Measurements from ENCODE around the gene POGLUT2. TPM values are rescaled to one million over a fixed set of nuclear protein-coding genes. Genes with fewer than 3 reads are reported as not detected.

POGLUT2 gene
- total and polyA plus RNA-seq, 5 donors from 2014 or later = 0.20 to 1.2 (median 0.96) TPM

DNA sequence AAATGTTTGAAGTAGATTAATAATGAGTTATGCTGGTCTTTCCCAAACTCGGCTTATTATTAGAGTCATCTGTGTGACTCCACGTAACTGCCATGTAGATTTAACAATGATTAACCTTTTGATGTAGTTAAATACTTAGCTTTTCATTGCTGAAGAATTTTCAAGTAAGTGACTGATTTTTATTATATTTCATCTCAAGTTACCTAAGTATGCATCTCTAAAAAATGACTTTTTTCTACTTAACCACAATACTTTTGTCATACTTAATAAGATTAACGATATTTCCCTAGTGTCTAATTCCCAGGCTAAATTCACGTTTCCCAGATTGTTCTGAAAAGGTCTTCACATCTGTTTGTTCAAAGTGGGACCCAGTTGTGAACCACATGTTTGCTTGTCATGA is 17.9 kb upstream of the POGLUT2 start:
- peaks cover 5 to 11% (median 7%) of the 10 kb centered on the region in 4 donors for H3K4me1 Mint-ChIP-seq
- no peak overlapping the region for H3K4me3 ChIP-seq (ENCODE audit: low read depth, low read length)
- H3K36me3 ChIP-seq (ENCODE audit: control insufficient read depth, insufficient read depth, low read length) = no peaks in the 10 kb centered on the region
- DNase-seq (no peak), ATAC-seq (ENCODE audit: low read depth in 2 of 2) (no peak)
- H3K4me1 ChIP-seq (ENCODE audit: control insufficient read depth, insufficient read depth, low read length, poor library complexity, severe bottlenecking) = no peaks in the 10 kb centered on the region
- peaks cover 0 to 6% (median 2%) of the 10 kb centered on the region in 7 donors for H3K9me3 Mint-ChIP-seq
- H3K36me3 Mint-ChIP-seq = peaks cover 27% of the 10 kb centered on the region
- no peaks in the 10 kb centered on the region for H3K27me3 ChIP-seq (ENCODE audit: control insufficient read depth, insufficient read depth, low read length)
- H3K27me3 Mint-ChIP-seq = no peaks in the 10 kb centered on the region
- no peaks in the 10 kb centered on the region for H3K9me3 ChIP-seq (ENCODE audit: control insufficient read depth in 2 of 2, low read length in 2 of 2)
- H3K4me3 Mint-ChIP-seq = no peak overlapping the region
- no peak overlapping the region for H3K27ac ChIP-seq (ENCODE audit: insufficient read depth, low read length, poor library complexity, severe bottlenecking)
- no peak overlapping the region for H3K27ac Mint-ChIP-seq

DNA sequence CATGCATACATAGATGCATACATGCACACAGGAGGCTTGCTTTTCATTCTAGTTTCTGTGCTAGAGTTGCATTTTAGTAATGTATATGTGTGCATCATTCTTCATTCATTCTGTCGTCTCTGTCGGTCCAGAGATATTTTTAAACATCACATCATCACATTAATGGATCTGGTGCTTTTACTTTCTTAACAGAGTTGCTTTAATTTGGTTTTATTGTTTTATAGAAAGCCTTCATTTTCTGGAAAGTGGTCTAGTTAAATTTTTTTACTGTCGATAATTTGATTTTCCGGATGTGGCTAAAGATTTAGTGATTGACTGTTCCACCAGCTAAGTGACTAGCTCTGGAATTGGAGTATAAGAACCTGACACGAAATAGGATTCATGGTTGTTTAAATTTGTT is 17.0 kb upstream of the POGLUT2 start:
- DNase-seq = no peak
- H3K36me3 Mint-ChIP-seq = peaks cover 31% of the 10 kb centered on the region

DNA sequence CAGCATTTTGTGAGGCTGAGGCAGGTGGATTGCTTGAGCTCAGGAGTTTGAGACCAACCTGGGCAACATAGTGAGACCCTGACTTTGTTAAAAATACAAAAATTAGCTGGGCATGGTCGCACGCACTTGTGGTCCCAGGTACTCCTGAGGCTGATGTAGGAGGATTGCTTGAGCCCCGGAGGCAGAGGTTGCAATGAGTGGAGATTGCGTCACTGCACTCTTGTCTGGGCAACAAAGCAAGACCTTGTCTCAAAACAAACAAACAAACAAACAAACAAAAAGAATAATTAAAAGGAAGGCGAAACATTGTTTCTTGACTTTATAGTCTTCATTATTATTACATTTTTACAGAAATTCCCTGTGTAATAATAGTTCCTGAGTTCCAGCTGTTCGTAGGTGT is 16.0 kb upstream of the POGLUT2 start:
- H3K4me3 ChIP-seq (ENCODE audit: low read depth, low read length) = no peak overlapping the region
- H3K4me1 Mint-ChIP-seq = peaks cover 5 to 16% (median 9%) of the 10 kb centered on the region in 4 donors
- H3K27ac ChIP-seq (ENCODE audit: insufficient read depth, low read length, poor library complexity, severe bottlenecking) = no peak overlapping the region
- H3K36me3 Mint-ChIP-seq = peaks cover 35% of the 10 kb centered on the region
- no peak overlapping the region for H3K4me3 Mint-ChIP-seq
- H3K9me3 Mint-ChIP-seq = peaks cover 0 to 6% (median 2%) of the 10 kb centered on the region in 7 donors
- H3K36me3 ChIP-seq (ENCODE audit: control insufficient read depth, insufficient read depth, low read length) = no peaks in the 10 kb centered on the region
- ATAC-seq (ENCODE audit: low read depth in 2 of 2) = no peak
- no peak for DNase-seq
- no peaks in the 10 kb centered on the region for H3K9me3 ChIP-seq (ENCODE audit: control insufficient read depth in 2 of 2, low read length in 2 of 2)
- no peaks in the 10 kb centered on the region for H3K27me3 ChIP-seq (ENCODE audit: control insufficient read depth, insufficient read depth, low read length)
- peaks cover 3% of the 10 kb centered on the region for H3K27me3 Mint-ChIP-seq
- H3K4me1 ChIP-seq (ENCODE audit: control insufficient read depth, insufficient read depth, low read length, poor library complexity, severe bottlenecking) = no peaks in the 10 kb centered on the region
- no peak overlapping the region for H3K27ac Mint-ChIP-seq

More for the DNA sequence above, 17.0 kb upstream of the POGLUT2 start:
- ATAC-seq (ENCODE audit: low read depth in 2 of 2) = no peak
- Histone ChIP-seq H3K36me3 (ENCODE audit: control insufficient read depth, insufficient read depth, low read length) (no peaks in the 10 kb centered on the region), H3K4me1 (ENCODE audit: control insufficient read depth, insufficient read depth, low read length, poor library complexity, severe bottlenecking) (no peaks in the 10 kb centered on the region), H3K9me3 (ENCODE audit: control insufficient read depth in 2 of 2, low read length in 2 of 2) (no peaks in the 10 kb centered on the region), H3K4me3 (ENCODE audit: low read depth, low read length) (no peak overlapping the region), H3K27ac (ENCODE audit: insufficient read depth, low read length, poor library complexity, severe bottlenecking) (no peak overlapping the region), H3K27me3 (ENCODE audit: control insufficient read depth, insufficient read depth, low read length) (no peaks in the 10 kb centered on the region)
- Mint-ChIP-seq H3K4me3 (no peak overlapping the region), H3K9me3 (peaks cover 0 to 6% (median 2%) of the 10 kb centered on the region in 7 donors), H3K27me3 (no peaks in the 10 kb centered on the region), H3K27ac (no peak overlapping the region), H3K4me1 (peaks cover 5 to 11% (median 7%) of the 10 kb centered on the region in 4 donors)

DNA sequence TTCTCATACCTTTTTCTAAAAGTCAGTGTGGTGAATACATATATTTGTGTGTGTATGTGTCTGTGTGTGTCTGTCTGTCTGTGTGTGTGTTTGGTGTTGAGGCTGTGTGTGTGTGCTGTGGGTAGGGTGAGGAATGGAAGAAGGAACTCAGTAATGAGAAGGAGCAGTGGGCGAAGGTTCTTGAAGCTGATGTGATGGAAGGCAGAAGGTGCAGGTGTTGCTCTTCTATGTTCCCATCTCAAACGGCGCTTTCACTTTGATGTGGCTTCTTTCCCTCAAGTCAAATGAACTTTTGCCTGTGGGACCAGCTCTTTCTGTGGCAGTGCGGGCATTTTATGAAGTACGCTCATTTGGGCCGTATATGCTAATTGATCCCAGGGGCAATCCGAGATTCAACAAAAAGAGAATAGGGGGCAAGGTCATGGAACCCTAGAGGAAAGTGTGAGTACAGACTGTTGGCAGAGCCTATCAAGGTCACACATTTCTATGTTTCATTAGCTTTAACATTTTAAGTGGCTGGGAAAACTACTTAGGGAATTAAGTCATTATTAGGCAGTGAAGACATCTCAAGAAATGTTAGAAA is 15.3 kb upstream of the POGLUT2 start:
- H3K36me3 ChIP-seq (ENCODE audit: control insufficient read depth, insufficient read depth, low read length) = no peaks in the 10 kb centered on the region
- ATAC-seq (ENCODE audit: low read depth in 2 of 2) (no peak), DNase-seq (no peak)
- no peak overlapping the region for H3K27ac ChIP-seq (ENCODE audit: insufficient read depth, low read length, poor library complexity, severe bottlenecking)
- H3K4me3 ChIP-seq (ENCODE audit: low read depth, low read length) = no peak overlapping the region
- Mint-ChIP-seq H3K9me3 (peaks cover 0 to 6% (median 2%) of the 10 kb centered on the region in 7 donors), H3K27me3 (peaks cover 4% of the 10 kb centered on the region), H3K4me1 (peaks cover 5 to 16% (median 9%) of the 10 kb centered on the region in 4 donors), H3K27ac (peak overlapping the region in 1 of 3 donors; percentile 18), H3K36me3 (peaks cover 35% of the 10 kb centered on the region), H3K4me3 (no peak overlapping the region)
- no peaks in the 10 kb centered on the region for H3K9me3 ChIP-seq (ENCODE audit: control insufficient read depth in 2 of 2, low read length in 2 of 2)
- no peaks in the 10 kb centered on the region for H3K27me3 ChIP-seq (ENCODE audit: control insufficient read depth, insufficient read depth, low read length)
- no peaks in the 10 kb centered on the region for H3K4me1 ChIP-seq (ENCODE audit: control insufficient read depth, insufficient read depth, low read length, poor library complexity, severe bottlenecking)

DNA sequence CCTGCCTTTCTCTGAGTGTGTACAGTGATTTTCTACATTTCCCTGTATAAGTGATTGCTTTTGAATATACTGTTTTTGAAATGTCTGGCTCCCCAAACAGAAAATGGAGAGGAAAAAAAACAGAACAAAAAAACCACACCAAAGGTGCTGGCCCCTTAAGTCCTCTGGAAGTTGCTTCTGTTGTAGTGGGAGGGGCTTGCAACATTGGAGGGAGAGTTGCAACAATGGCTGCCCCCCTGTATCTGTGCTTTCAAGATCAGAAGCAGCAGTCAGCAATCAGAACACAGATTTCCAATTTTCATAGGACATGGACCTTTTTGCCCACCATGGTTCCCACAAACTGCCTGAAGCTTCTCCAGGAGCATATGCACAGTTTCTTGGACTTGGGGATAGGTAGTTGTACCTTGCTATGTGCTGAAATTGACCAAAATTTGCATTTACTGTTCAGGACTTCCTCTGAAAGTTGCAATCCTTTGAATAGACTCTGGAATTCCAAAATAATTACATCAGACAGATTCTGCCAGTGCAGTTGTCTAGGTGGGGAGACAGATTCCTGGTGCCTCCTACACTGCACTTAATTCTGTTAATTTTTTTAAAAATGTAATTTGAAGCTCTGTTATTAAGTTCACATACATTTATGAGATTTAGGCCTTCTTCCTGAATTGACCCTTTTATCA is 14.0 kb upstream of the POGLUT2 start:
- DNase-seq = no peak
- Histone ChIP-seq H3K36me3 (ENCODE audit: control insufficient read depth, insufficient read depth, low read length) (no peaks in the 10 kb centered on the region), H3K27me3 (ENCODE audit: control insufficient read depth, insufficient read depth, low read length) (no peaks in the 10 kb centered on the region), H3K27ac (ENCODE audit: insufficient read depth, low read length, poor library complexity, severe bottlenecking) (no peak overlapping the region), H3K4me3 (ENCODE audit: low read depth, low read length) (no peak overlapping the region), H3K9me3 (ENCODE audit: control insufficient read depth in 2 of 2, low read length in 2 of 2) (no peaks in the 10 kb centered on the region), H3K4me1 (ENCODE audit: control insufficient read depth, insufficient read depth, low read length, poor library complexity, severe bottlenecking) (no peaks in the 10 kb centered on the region)
- Mint-ChIP-seq H3K4me3 (no peak overlapping the region), H3K27me3 (peaks cover 4% of the 10 kb centered on the region), H3K27ac (no peak overlapping the region), H3K4me1 (peaks cover 10 to 16% (median 11%) of the 10 kb centered on the region in 4 donors), H3K36me3 (peaks cover 30% of the 10 kb centered on the region), H3K9me3 (peaks cover 0 to 6% (median 2%) of the 10 kb centered on the region in 7 donors)
- ATAC-seq (ENCODE audit: low read depth in 2 of 2) = no peak

DNA sequence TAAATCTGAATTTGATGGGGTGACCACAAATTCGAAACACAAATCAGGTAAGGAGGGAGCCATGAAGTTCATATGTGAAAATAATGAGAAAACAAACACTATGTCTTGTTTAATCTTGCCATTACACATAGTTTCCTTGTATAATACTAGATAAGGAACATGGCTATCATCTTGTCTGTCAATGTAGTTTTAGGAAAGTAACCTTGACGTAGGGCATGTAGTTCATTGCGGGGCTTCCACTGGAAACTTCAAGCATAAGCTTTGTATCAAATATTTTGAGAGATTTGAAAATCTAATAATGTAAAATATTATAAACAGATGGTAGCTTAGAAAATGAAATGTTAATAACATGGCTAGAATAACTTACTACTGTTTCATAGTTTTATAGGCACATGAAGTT is 8.9 kb upstream of the POGLUT2 start:
- no peak for DNase-seq
- Mint-ChIP-seq H3K4me1 (peaks cover 4 to 27% (median 9%) of the 10 kb centered on the region in 4 donors), H3K9me3 (peaks cover 0 to 6% (median 2%) of the 10 kb centered on the region in 7 donors), H3K27ac (no peak overlapping the region), H3K36me3 (peaks cover 26% of the 10 kb centered on the region), H3K4me3 (no peak overlapping the region), H3K27me3 (peaks cover 4% of the 10 kb centered on the region)
- ATAC-seq (ENCODE audit: low read depth in 2 of 2) = no peak
- Histone ChIP-seq H3K4me1 (ENCODE audit: control insufficient read depth, insufficient read depth, low read length, poor library complexity, severe bottlenecking) (no peaks in the 10 kb centered on the region), H3K27me3 (ENCODE audit: control insufficient read depth, insufficient read depth, low read length) (no peaks in the 10 kb centered on the region), H3K27ac (ENCODE audit: insufficient read depth, low read length, poor library complexity, severe bottlenecking) (no peak overlapping the region), H3K4me3 (ENCODE audit: low read depth, low read length) (no peak overlapping the region), H3K36me3 (ENCODE audit: control insufficient read depth, insufficient read depth, low read length) (no peaks in the 10 kb centered on the region), H3K9me3 (ENCODE audit: control insufficient read depth in 2 of 2, low read length in 2 of 2) (no peaks in the 10 kb centered on the region)

DNA sequence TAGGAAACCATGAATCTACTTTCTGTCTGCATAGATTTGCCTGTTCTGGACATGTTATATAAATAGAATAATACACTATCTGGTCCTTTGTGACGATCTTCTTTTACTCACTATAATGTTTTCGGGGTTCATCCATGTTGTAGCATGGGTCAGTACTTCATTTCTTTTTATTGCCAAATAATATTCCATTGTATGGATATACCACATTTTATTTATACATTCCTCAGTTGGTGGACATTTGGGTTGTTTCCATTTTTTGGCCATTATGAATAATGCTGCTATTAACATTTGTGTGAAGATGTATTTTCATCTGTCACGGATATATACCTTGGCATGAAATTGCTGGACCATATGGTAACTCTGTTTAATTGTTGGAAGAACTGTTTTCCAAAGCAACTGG is 6.9 kb upstream of the POGLUT2 start:
- Histone ChIP-seq H3K27me3 (ENCODE audit: control insufficient read depth, insufficient read depth, low read length) (no peaks in the 10 kb centered on the region), H3K4me1 (ENCODE audit: control insufficient read depth, insufficient read depth, low read length, poor library complexity, severe bottlenecking) (peaks cover 5% of the 10 kb centered on the region), H3K9me3 (ENCODE audit: control insufficient read depth in 2 of 2, low read length in 2 of 2) (no peaks in the 10 kb centered on the region), H3K27ac (ENCODE audit: insufficient read depth, low read length, poor library complexity, severe bottlenecking) (no peak overlapping the region), H3K36me3 (ENCODE audit: control insufficient read depth, insufficient read depth, low read length) (no peaks in the 10 kb centered on the region), H3K4me3 (ENCODE audit: low read depth, low read length) (no peak overlapping the region)
- Mint-ChIP-seq H3K27ac (no peak overlapping the region), H3K4me1 (peaks cover 11 to 44% (median 21%) of the 10 kb centered on the region in 4 donors), H3K36me3 (peaks cover 15% of the 10 kb centered on the region), H3K9me3 (no peaks in the 10 kb centered on the region), H3K4me3 (no peak overlapping the region), H3K27me3 (peaks cover 4% of the 10 kb centered on the region)
- ATAC-seq (ENCODE audit: low read depth in 2 of 2) (no peak), DNase-seq (no peak)
